PC-9 (cell line): Measurements from ENCODE around the gene ARHGEF6. TPM values are rescaled to one million over a fixed set of nuclear protein-coding genes. Genes with fewer than 3 reads are reported as not detected.

Source experiments
- BruUV-seq: library from RNA; stranded (reverse); fragments of 400-500 nt; replicated peaks from 2 replicates; lab custom pipeline; 2021; lab: Mats Ljungman, UMichigan
- CTCF ChIA-PET: fragments of 300-600 bp; sonication (Branson Sonifier 250); formaldehyde crosslinking; loops from one replicate; lab custom pipeline; 2022; ENCODE audit warnings: antibody characterized with exemption; lab: Charles Lee
- POLR2A ChIA-PET: fragments of 300-600 bp; sonication (Branson Sonifier 250); formaldehyde crosslinking; loops from one replicate; lab custom pipeline; 2022; ENCODE audit warnings: antibody characterized with exemption; ENCODE audit not compliant: unreplicated experiment; lab: Charles Lee
- DNase-seq, 2 experiments: peaks; one replicate each; pipeline versions ENCODE4 v3.0.0 to v3.0.0-alpha.2; 2015 to 2022; ENCODE audit warnings: mixed read lengths in 1 of 2
- H2AFZ ChIP-seq: fragments of 200-600 bp; sonication (generic); 2 replicates; pipeline ENCODE4 v1.8.1; 2017; ENCODE audit warnings: antibody characterized with exemption
- H3F3A ChIP-seq: fragments of 200-600 bp; sonication (generic); 2 replicates; pipeline ENCODE4 v1.8.1; 2017; ENCODE audit warnings: antibody characterized with exemption, mild to moderate bottlenecking, low read depth; ENCODE audit not compliant: insufficient read depth
- H3K27ac ChIP-seq: fragments of 200-600 bp; sonication (generic); 2 replicates; pipeline ENCODE4 v1.6.1; 2016; ENCODE audit warnings: mixed run types
- H3K27me3 ChIP-seq: fragments of 200-600 bp; sonication (generic); 2 replicates; pipeline ENCODE4 v1.6.1; 2016; ENCODE audit warnings: low read depth, mixed run types; ENCODE audit not compliant: insufficient read depth
- H3K36me3 ChIP-seq: fragments of 200-600 bp; sonication (generic); 2 replicates; pipeline ENCODE4 v1.6.1; 2016; ENCODE audit warnings: low read depth, mixed run types
- H3K4me1 ChIP-seq: fragments of 200-600 bp; sonication (generic); replicated peaks from 2 replicates; pipeline ENCODE4 v1.6.1; 2016; ENCODE audit warnings: mixed run types; ENCODE audit not compliant: insufficient read depth
- H3K4me2 ChIP-seq: fragments of 200-600 bp; sonication (generic); 2 replicates; pipeline ENCODE4 v1.6.1; 2017; ENCODE audit warnings: mixed run types
- H3K4me3 ChIP-seq: fragments of 200-600 bp; sonication (generic); 2 replicates; pipeline ENCODE4 v1.6.1; 2016; ENCODE audit warnings: mixed run types
- H3K79me2 ChIP-seq: fragments of 200-600 bp; sonication (generic); 2 replicates; pipeline ENCODE4 v1.6.1; 2017; ENCODE audit warnings: low read depth, mixed run types
- H3K9me2 ChIP-seq: fragments of 200-600 bp; sonication (generic); 2 replicates; pipeline ENCODE4 v1.8.1; 2017; ENCODE audit warnings: mild to moderate bottlenecking; ENCODE audit not compliant: insufficient read depth
- H3K9me3 ChIP-seq: fragments of 200-600 bp; sonication (generic); 2 replicates; pipeline ENCODE4 v1.8.1; 2016; ENCODE audit warnings: low read depth; ENCODE audit not compliant: insufficient read depth
- H4K20me1 ChIP-seq: fragments of 200-600 bp; sonication (generic); 2 replicates; pipeline ENCODE4 v1.8.1; 2017; ENCODE audit not compliant: insufficient read depth
- CTCF ChIP-seq: fragments of 200-600 bp; sonication (generic); conservative IDR thresholded peaks from 2 replicates; pipeline ENCODE4 v1.6.1; 2017; ENCODE audit warnings: mixed run types, antibody characterized with exemption, mild to moderate bottlenecking, moderate library complexity
- EZH2 ChIP-seq: fragments of 200-600 bp; sonication (generic); IDR thresholded peaks from 2 replicates; pipeline ENCODE4 v1.8.0; 2017; ENCODE audit warnings: antibody characterized with exemption, low read depth
- intact Hi-C: fragments of 100-400 bp; cut with micrococcal nuclease; formaldehyde crosslinking; loops from one replicate; pipeline ENCODE4 v1.10.0; 2022; ENCODE audit not compliant: unreplicated experiment
- total RNA-seq: library from RNA; stranded (reverse); gene quantifications from 2 replicates; pipeline ENCODE4 v1.2.3, GENCODE V29; 2021

Gene ARHGEF6
- total RNA-seq, 1 experiment from 2014 or later, result 0.09 TPM

- no peak overlapping the region for H3K4me2 ChIP-seq
- POLR2A ChIA-PET, result no interaction called here
- no peaks in the 10 kb centered on the region for H3K79me2 ChIP-seq
- H3K36me3 ChIP-seq, result no peaks in the 10 kb centered on the region
- no peaks in the 10 kb centered on the region for H3K27me3 ChIP-seq
- no peak overlapping the region for H2AFZ ChIP-seq
- DNase-seq, result no peak
- BruUV-seq, result no TSS peak
- peaks cover 12% of the 10 kb centered on the region for H3K4me1 ChIP-seq
- CTCF ChIA-PET, result no interaction called here
- H3K4me3 ChIP-seq, result no peak overlapping the region
- H3F3A ChIP-seq, result peaks cover 7% of the 10 kb centered on the region; the same call in 1 of the 2 replicates
- H4K20me1 ChIP-seq, result no peaks in the 10 kb centered on the region
- no peaks in the 10 kb centered on the region for H3K9me3 ChIP-seq
- intact Hi-C loops, result no loop called here
- no peaks in the 10 kb centered on the region for H3K9me2 ChIP-seq
- TF ChIP-seq EZH2, result no peak
- no peak for TF ChIP-seq CTCF
- H3K27ac ChIP-seq, result no peak overlapping the region
Measured at GRCh38 chrX:136765821-136766356, 14.8 kb downstream of the ARHGEF6 start.

- Histone ChIP-seq H3K27ac (no peak overlapping the region), H3K4me2 (no peak overlapping the region), H3K9me3 (no peaks in the 10 kb centered on the region), H3K79me2 (no peaks in the 10 kb centered on the region), H4K20me1 (no peaks in the 10 kb centered on the region), H3K4me1 (peaks cover 12% of the 10 kb centered on the region), H3K27me3 (no peaks in the 10 kb centered on the region), H3K36me3 (no peaks in the 10 kb centered on the region), H3K4me3 (no peak overlapping the region), H3K9me2 (no peaks in the 10 kb centered on the region), H3F3A (peaks cover 7% of the 10 kb centered on the region; the same call in 1 of the 2 replicates), H2AFZ (no peak overlapping the region)
- no peak for DNase-seq
- ChIA-PET POLR2A (no interaction called here), CTCF (no interaction called here)
- no peak for TF ChIP-seq CTCF
- no peak for TF ChIP-seq EZH2
- intact Hi-C loops, result no loop called here
- no TSS peak for BruUV-seq
Measured at GRCh38 chrX:136764206-136764605, 16.5 kb downstream of the ARHGEF6 start.

- no TSS peak for BruUV-seq
- intact Hi-C loops, result no loop called here
Measured at GRCh38 chrX:136762820-136763452, 17.8 kb downstream of the ARHGEF6 start.

More at GRCh38 chrX:136762820-136763452, 17.8 kb downstream of the ARHGEF6 start:
- Histone ChIP-seq H3K4me3 (no peak overlapping the region), H3K27me3 (no peaks in the 10 kb centered on the region), H3K36me3 (no peaks in the 10 kb centered on the region), H2AFZ (no peak overlapping the region), H4K20me1 (no peaks in the 10 kb centered on the region), H3K9me3 (no peaks in the 10 kb centered on the region), H3K4me2 (no peak overlapping the region), H3F3A (no peaks in the 10 kb centered on the region), H3K79me2 (no peaks in the 10 kb centered on the region), H3K4me1 (0 out of 2 replicates have a peak, but pooled peaks cover under 1% of the 10 kb centered on the region), H3K27ac (no peak overlapping the region), H3K9me2 (no peaks in the 10 kb centered on the region)
- ChIA-PET CTCF (no interaction called here), POLR2A (no interaction called here)
- DNase-seq, result no peak
- no peak for TF ChIP-seq EZH2
- no peak for TF ChIP-seq CTCF
